Neural progenitor cell (in vitro differentiated cells): ENCODE measurements around the gene EHMT1.

Source experiments
- CTCF ChIP-seq: fragments of 200-600 bp; sonication (generic); IDR thresholded peaks from 2 replicates; pipeline ENCODE4 v1.5.1; 2017; ENCODE audit warnings: antibody characterized with exemption, mild to moderate bottlenecking
- EZH2phosphoT487 ChIP-seq: fragments of 200-600 bp; sonication (generic); IDR thresholded peaks from 2 replicates; pipeline ENCODE4 v1.6.1; 2017; ENCODE audit warnings: antibody characterized with exemption

- TF ChIP-seq CTCF (no peak), EZH2phosphoT487 (no peak)
Observed at GRCh38 chr9:137741330-137741729, 122.5 kb downstream of the EHMT1 start.
